Skeletal muscle satellite cell (primary cell): ENCODE measurements around the gene TMEM215. TPM values are rescaled to one million over a fixed set of nuclear protein-coding genes. Genes with fewer than 3 reads are reported as not detected.

ENCODE experiments used
- small RNA-seq: library from RNA; depleted of rRNA; stranded (forward); fragments of <200 nt; gene quantifications from one replicate; pipeline ENCODE3, GENCODE V24; 2012

The TMEM215 gene

Small RNAs within 50 kb of the gene (small RNA-seq; reads per million reads assigned to genes)
- not detected for gene RF00019
